ENCODE results near the gene SEPTIN10. TPM values are rescaled to one million over a fixed set of nuclear protein-coding genes. Genes with fewer than 3 reads are reported as not detected.

The SEPTIN10 gene
- total and polyA plus RNA-seq, 2 of the 8 experiments (the other 6 are each of a cell fraction or from before 2014, with no cell fraction given), result 23.7 to 101 TPM

GRCh38 chr2:109602617-109603188 is 11.1 kb downstream of the SEPTIN10 start:
- Histone ChIP-seq H3K4me3 (ENCODE audit: extremely low read depth in 1 of 4, insufficient read depth in 2 of 4, low read depth in 3 of 4, low read length in 4 of 4) (no peak overlapping the region), H3K4me2 (ENCODE audit: insufficient read depth in 1 of 2, low read depth in 2 of 2, low read length in 2 of 2) (no peak overlapping the region), H4K20me1 (replicated peaks in 1 of 2; ENCODE audit: control insufficient read depth in 1 of 2, insufficient read depth in 2 of 2, low read length in 2 of 2) (peaks cover 3 to 9% of the 10 kb centered on the region in 2 experiments), H3K9ac (replicated peaks in 1 of 4; ENCODE audit: extremely low read depth in 1 of 4, low read depth in 3 of 4, low read length in 3 of 4) (no peak overlapping the region), H3K4ac (replicated peaks; ENCODE audit: insufficient read length, low read depth, low read length) (no peak overlapping the region), H3K9me3 (ENCODE audit: insufficient read depth in 2 of 2, low read depth in 1 of 2, low read length in 1 of 2) (no peaks in the 10 kb centered on the region), H3K27ac (ENCODE audit: low read depth, low read length) (no peak overlapping the region), H3K14ac (ENCODE audit: insufficient read length) (no peak overlapping the region), H2AFZ (ENCODE audit: low read length) (no peak overlapping the region), H4K5ac (ENCODE audit: insufficient read length, low read depth, low read length) (no peak overlapping the region), H3K36me3 (ENCODE audit: control insufficient read depth in 2 of 4, insufficient read depth in 4 of 4, low read length in 3 of 4) (no peaks in the 10 kb centered on the region), H2BK20ac (ENCODE audit: low read length) (no peak overlapping the region), H3K79me1 (ENCODE audit: low read depth, low read length) (peaks cover 8% of the 10 kb centered on the region), H3K79me2 (ENCODE audit: control insufficient read depth in 1 of 2, insufficient read depth in 2 of 2, low read length in 2 of 2) (peaks cover 0 to 82% of the 10 kb centered on the region in 2 experiments; a peak in 3 of 4 replicates), H2BK120ac (replicated peaks; ENCODE audit: low read depth, low read length) (no peak overlapping the region), H2BK12ac (ENCODE audit: low read depth, low read length) (no peak overlapping the region), H3K56ac (replicated peaks; ENCODE audit: insufficient read length, low read depth, low read length) (no peak overlapping the region), H4K91ac (replicated peaks; ENCODE audit: insufficient read length, low read length) (no peak overlapping the region), H3K23me2 (ENCODE audit: low read depth, low read length) (no peaks in the 10 kb centered on the region), H2BK15ac (ENCODE audit: low read length) (no peak overlapping the region), H4K8ac (ENCODE audit: extremely low read depth, insufficient read depth, low read length) (no peak overlapping the region), H2BK5ac (ENCODE audit: low read depth, low read length) (no peak overlapping the region), H3K23ac (ENCODE audit: insufficient read length) (no peak overlapping the region), H3K18ac (ENCODE audit: extremely low read depth, low read length) (no peak overlapping the region), H2AK5ac (ENCODE audit: low read depth, low read length) (no peak overlapping the region), H3K4me1 (replicated peaks in 1 of 4; ENCODE audit: control insufficient read depth in 3 of 4, insufficient read depth in 4 of 4, low read length in 3 of 4) (peaks cover 2 to 8% (median 5%) of the 10 kb centered on the region in 4 experiments; a peak in 3 of 7 replicates), H3K27me3 (replicated peaks in 1 of 4; ENCODE audit: control insufficient read depth in 3 of 4, extremely low read depth in 1 of 4, insufficient read depth in 3 of 4, low read length in 3 of 4) (no peaks in the 10 kb centered on the region)
- CTCF ChIA-PET (ENCODE audit: partially characterized antibody), result interaction anchor here (0.7 to 1.7 kb wide), 2 partner anchors 10 to 45 kb away, joined by 3 to 6 read pairs; no protein-coding TSS in a partner anchor
- no peak for TF ChIP-seq HDAC2 (IDR thresholded peaks at IDR 0.05; ENCODE audit: borderline replicate concordance in 1 of 2, low read depth in 2 of 2, low read length in 2 of 2)
- no peak for TF ChIP-seq EP300 (IDR thresholded peaks at IDR 0.05; ENCODE audit: borderline replicate concordance in 1 of 2, low read depth in 2 of 2, low read length in 2 of 2)
- POLR2A ChIA-PET (ENCODE audit: partially characterized antibody), result interaction anchor here (4.4 kb wide), 1 partner anchor 11 kb away, joined by 33 read pairs; the partner anchor contains the start of genes SEPTIN10 and SOWAHC
- no CpG with 5 or more reads among the region's 3 CpGs for WGBS, 2 experiments (ENCODE audit: extremely low coverage in 1 of 2, insufficient coverage in 1 of 2, insufficient read length in 1 of 2, insufficient replicate concordance in 2 of 2, low coverage in 1 of 2, low lambda C conversion rate in 2 of 2, missing lambda C conversion rate in 1 of 2)
- DNase-seq (ENCODE audit: low read depth in 1 of 2, low spot score in 2 of 2) (no peak), FAIRE-seq (no peak)

Measured in H1 (cell line).